Measurements from ENCODE around the gene UST.

The UST gene

GRCh38 chr6:148926478-148926877 lies 179.6 kb downstream of the UST start:
- Histone ChIP-seq H3K27ac (replicated peaks; ENCODE audit: low read length) (no peak overlapping the region), H4K91ac (ENCODE audit: low read depth, low read length, poor library complexity) (no peak overlapping the region), H3K4ac (ENCODE audit: low read length) (no peak overlapping the region), H3K14ac (ENCODE audit: low read length) (no peak overlapping the region), H2AFZ (ENCODE audit: low read length) (no peak overlapping the region), H3K23ac (ENCODE audit: low read depth, low read length, poor library complexity) (no peak overlapping the region), H4K8ac (ENCODE audit: low read depth, low read length) (no peak overlapping the region), H3K9ac (ENCODE audit: low read depth, low read length, poor library complexity) (no peak overlapping the region), H2BK15ac (ENCODE audit: low read length) (no peak overlapping the region), H3K18ac (ENCODE audit: low read length) (no peak overlapping the region), H2BK12ac (ENCODE audit: low read length) (no peak overlapping the region), H3K27me3 (ENCODE audit: control insufficient read depth in 3 of 3, insufficient read depth in 3 of 3, low read depth in 1 of 3, low read length in 3 of 3) (no peaks in the 10 kb centered on the region), H3K4me2 (ENCODE audit: insufficient read depth, low read length, poor library complexity, severe bottlenecking) (no peak overlapping the region), H3K79me1 (ENCODE audit: low read depth, low read length) (no peaks in the 10 kb centered on the region), H3K9me3 (replicated peaks in 1 of 2; ENCODE audit: control insufficient read depth in 2 of 2, insufficient read depth in 1 of 2, low read depth in 1 of 2, low read length in 2 of 2) (no peaks in the 10 kb centered on the region), H2BK5ac (ENCODE audit: low read length) (no peak overlapping the region), H3K4me1 (ENCODE audit: control insufficient read depth in 2 of 2, insufficient read depth in 1 of 2, low read depth in 1 of 2, low read length in 2 of 2) (peaks cover 0 to 9% of the 10 kb centered on the region in 2 donors), H2BK120ac (ENCODE audit: low read depth, low read length) (no peak overlapping the region), H2AK5ac (ENCODE audit: low read depth, low read length) (no peak overlapping the region), H3K4me3 (ENCODE audit: low read length in 2 of 2) (no peak overlapping the region), H3K36me3 (replicated peaks in 1 of 2; ENCODE audit: control insufficient read depth in 2 of 2, insufficient read depth in 2 of 2, low read length in 2 of 2) (no peaks in the 10 kb centered on the region)
- no CpG with 5 or more reads among the region's 2 CpGs for WGBS, 2 donors (ENCODE audit: extremely low coverage in 2 of 2, insufficient read length in 2 of 2, insufficient replicate concordance in 1 of 2)
- DNase-seq (ENCODE audit: low spot score), result no peak

- Histone ChIP-seq H3K18ac (ENCODE audit: low read length) (no peak overlapping the region), H4K91ac (ENCODE audit: low read depth, low read length, poor library complexity) (no peak overlapping the region), H2BK5ac (ENCODE audit: low read length) (no peak overlapping the region), H3K4ac (ENCODE audit: low read length) (no peak overlapping the region), H3K4me2 (ENCODE audit: insufficient read depth, low read length, poor library complexity, severe bottlenecking) (no peak overlapping the region), H2BK15ac (ENCODE audit: low read length) (no peak overlapping the region), H3K14ac (ENCODE audit: low read length) (no peak overlapping the region), H3K9ac (ENCODE audit: low read depth, low read length, poor library complexity) (no peak overlapping the region), H3K36me3 (replicated peaks in 1 of 2; ENCODE audit: control insufficient read depth in 2 of 2, insufficient read depth in 2 of 2, low read length in 2 of 2) (no peaks in the 10 kb centered on the region), H4K8ac (ENCODE audit: low read depth, low read length) (no peak overlapping the region), H3K79me1 (ENCODE audit: low read depth, low read length) (no peaks in the 10 kb centered on the region), H3K9me3 (replicated peaks in 1 of 2; ENCODE audit: control insufficient read depth in 2 of 2, insufficient read depth in 1 of 2, low read depth in 1 of 2, low read length in 2 of 2) (no peaks in the 10 kb centered on the region), H2BK12ac (ENCODE audit: low read length) (no peak overlapping the region), H3K4me3 (ENCODE audit: low read length in 2 of 2) (no peak overlapping the region), H3K4me1 (ENCODE audit: control insufficient read depth in 2 of 2, insufficient read depth in 1 of 2, low read depth in 1 of 2, low read length in 2 of 2) (peaks cover 0 to 6% of the 10 kb centered on the region in 2 donors), H3K27me3 (ENCODE audit: control insufficient read depth in 3 of 3, insufficient read depth in 3 of 3, low read depth in 1 of 3, low read length in 3 of 3) (no peaks in the 10 kb centered on the region), H3K27ac (replicated peaks; ENCODE audit: low read length) (no peak overlapping the region), H2AFZ (ENCODE audit: low read length) (no peak overlapping the region), H3K23ac (ENCODE audit: low read depth, low read length, poor library complexity) (no peak overlapping the region), H2BK120ac (ENCODE audit: low read depth, low read length) (no peak overlapping the region), H2AK5ac (ENCODE audit: low read depth, low read length) (no peak overlapping the region)
- WGBS, 2 donors (ENCODE audit: extremely low coverage in 2 of 2, insufficient read length in 2 of 2, insufficient replicate concordance in 1 of 2), result no CpG with 5 or more reads among the region's 1 CpG
- no peak for DNase-seq (ENCODE audit: low spot score)
Measured at GRCh38 chr6:148927586-148927985, 180.8 kb downstream of the UST start.

GRCh38 chr6:148928811-148929210 lies 182.0 kb downstream of the UST start:
- Histone ChIP-seq H3K4me2 (ENCODE audit: insufficient read depth, low read length, poor library complexity, severe bottlenecking) (no peak overlapping the region), H3K9ac (ENCODE audit: low read depth, low read length, poor library complexity) (no peak overlapping the region), H3K4me3 (ENCODE audit: low read length in 2 of 2) (no peak overlapping the region), H2BK5ac (ENCODE audit: low read length) (no peak overlapping the region), H4K8ac (ENCODE audit: low read depth, low read length) (no peak overlapping the region), H3K23ac (ENCODE audit: low read depth, low read length, poor library complexity) (no peak overlapping the region), H2AK5ac (ENCODE audit: low read depth, low read length) (no peak overlapping the region), H3K4ac (ENCODE audit: low read length) (no peak overlapping the region), H2BK15ac (ENCODE audit: low read length) (no peak overlapping the region), H3K9me3 (replicated peaks in 1 of 2; ENCODE audit: control insufficient read depth in 2 of 2, insufficient read depth in 1 of 2, low read depth in 1 of 2, low read length in 2 of 2) (no peaks in the 10 kb centered on the region), H2BK12ac (ENCODE audit: low read length) (no peak overlapping the region), H3K79me1 (ENCODE audit: low read depth, low read length) (no peaks in the 10 kb centered on the region), H3K14ac (ENCODE audit: low read length) (no peak overlapping the region), H2BK120ac (ENCODE audit: low read depth, low read length) (no peak overlapping the region), H3K36me3 (replicated peaks in 1 of 2; ENCODE audit: control insufficient read depth in 2 of 2, insufficient read depth in 2 of 2, low read length in 2 of 2) (no peaks in the 10 kb centered on the region), H3K4me1 (ENCODE audit: control insufficient read depth in 2 of 2, insufficient read depth in 1 of 2, low read depth in 1 of 2, low read length in 2 of 2) (peaks cover 0 to 6% of the 10 kb centered on the region in 2 donors), H3K27me3 (ENCODE audit: control insufficient read depth in 3 of 3, insufficient read depth in 3 of 3, low read depth in 1 of 3, low read length in 3 of 3) (no peaks in the 10 kb centered on the region), H3K27ac (replicated peaks; ENCODE audit: low read length) (no peak overlapping the region), H2AFZ (ENCODE audit: low read length) (no peak overlapping the region), H4K91ac (ENCODE audit: low read depth, low read length, poor library complexity) (no peak overlapping the region), H3K18ac (ENCODE audit: low read length) (no peak overlapping the region)
- no peak for DNase-seq (ENCODE audit: low spot score)
- no CpG with 5 or more reads among the region's 1 CpG for WGBS, 2 donors (ENCODE audit: extremely low coverage in 2 of 2, insufficient read length in 2 of 2, insufficient replicate concordance in 1 of 2)

GRCh38 chr6:148932208-148932607 lies 185.4 kb downstream of the UST start:
- WGBS, 2 donors (ENCODE audit: extremely low coverage in 2 of 2, insufficient read length in 2 of 2, insufficient replicate concordance in 1 of 2), result no CpG with 5 or more reads among the region's 1 CpG
- Histone ChIP-seq H2BK5ac (ENCODE audit: low read length) (no peak overlapping the region), H3K4me2 (ENCODE audit: insufficient read depth, low read length, poor library complexity, severe bottlenecking) (no peak overlapping the region)

More at GRCh38 chr6:148932208-148932607, 185.4 kb downstream of the UST start:
- no peak overlapping the region for H2BK120ac ChIP-seq (ENCODE audit: low read depth, low read length)
- no peak overlapping the region for H3K4ac ChIP-seq (ENCODE audit: low read length)
- H3K14ac ChIP-seq (ENCODE audit: low read length), result no peak overlapping the region
- no peak overlapping the region for H4K8ac ChIP-seq (ENCODE audit: low read depth, low read length)
- no peak overlapping the region for H3K9ac ChIP-seq (ENCODE audit: low read depth, low read length, poor library complexity)
- H2AFZ ChIP-seq (ENCODE audit: low read length), result no peak overlapping the region
- H2BK15ac ChIP-seq (ENCODE audit: low read length), result no peak overlapping the region
- H2BK12ac ChIP-seq (ENCODE audit: low read length), result no peak overlapping the region
- no peaks in the 10 kb centered on the region for H3K79me1 ChIP-seq (ENCODE audit: low read depth, low read length)
- H3K4me3 ChIP-seq (ENCODE audit: low read length in 2 of 2), result no peak overlapping the region
- H4K91ac ChIP-seq (ENCODE audit: low read depth, low read length, poor library complexity), result no peak overlapping the region
- H3K27me3 ChIP-seq (ENCODE audit: control insufficient read depth in 3 of 3, insufficient read depth in 3 of 3, low read depth in 1 of 3, low read length in 3 of 3), result no peaks in the 10 kb centered on the region
- DNase-seq (ENCODE audit: low spot score), result no peak
- H2AK5ac ChIP-seq (ENCODE audit: low read depth, low read length), result no peak overlapping the region
- no peak overlapping the region for H3K18ac ChIP-seq (ENCODE audit: low read length)
- no peaks in the 10 kb centered on the region for H3K4me1 ChIP-seq (ENCODE audit: control insufficient read depth in 2 of 2, insufficient read depth in 1 of 2, low read depth in 1 of 2, low read length in 2 of 2)
- no peak overlapping the region for H3K27ac ChIP-seq (replicated peaks; ENCODE audit: low read length)
- no peaks in the 10 kb centered on the region for H3K9me3 ChIP-seq (replicated peaks in 1 of 2; ENCODE audit: control insufficient read depth in 2 of 2, insufficient read depth in 1 of 2, low read depth in 1 of 2, low read length in 2 of 2)
- no peaks in the 10 kb centered on the region for H3K36me3 ChIP-seq (replicated peaks in 1 of 2; ENCODE audit: control insufficient read depth in 2 of 2, insufficient read depth in 2 of 2, low read length in 2 of 2)
- H3K23ac ChIP-seq (ENCODE audit: low read depth, low read length, poor library complexity), result no peak overlapping the region
